Measurements from ENCODE around the gene PIGH. TPM values are rescaled to one million over a fixed set of nuclear protein-coding genes. Genes with fewer than 3 reads are reported as not detected.

Gene PIGH
- total RNA-seq, 1 experiment from 2014 or later, result 19.0 TPM

- H3K36me3 Mint-ChIP-seq (ENCODE audit: insufficient read depth, unreplicated experiment), result peaks cover 7% of the 10 kb centered on the region
- CTCF ChIA-PET, result no interaction called here
- no peak overlapping the region for H3K4me3 Mint-ChIP-seq (ENCODE audit: low read depth, unreplicated experiment)
- no peak overlapping the region for H3K27ac Mint-ChIP-seq (ENCODE audit: unreplicated experiment)
- no peaks in the 10 kb centered on the region for H3K27me3 Mint-ChIP-seq (ENCODE audit: unreplicated experiment)
- no TSS peak for BruUV-seq (replicated peaks)
- intact Hi-C loops (cut with micrococcal nuclease; ENCODE audit: unreplicated experiment), result no loop called here
- H3K4me1 Mint-ChIP-seq (ENCODE audit: low read depth, unreplicated experiment), result no peaks in the 10 kb centered on the region
- no peak for DNase-seq
- no peaks in the 10 kb centered on the region for H3K9me3 Mint-ChIP-seq (ENCODE audit: low read depth, unreplicated experiment)
- TF ChIP-seq, protein P1, sequence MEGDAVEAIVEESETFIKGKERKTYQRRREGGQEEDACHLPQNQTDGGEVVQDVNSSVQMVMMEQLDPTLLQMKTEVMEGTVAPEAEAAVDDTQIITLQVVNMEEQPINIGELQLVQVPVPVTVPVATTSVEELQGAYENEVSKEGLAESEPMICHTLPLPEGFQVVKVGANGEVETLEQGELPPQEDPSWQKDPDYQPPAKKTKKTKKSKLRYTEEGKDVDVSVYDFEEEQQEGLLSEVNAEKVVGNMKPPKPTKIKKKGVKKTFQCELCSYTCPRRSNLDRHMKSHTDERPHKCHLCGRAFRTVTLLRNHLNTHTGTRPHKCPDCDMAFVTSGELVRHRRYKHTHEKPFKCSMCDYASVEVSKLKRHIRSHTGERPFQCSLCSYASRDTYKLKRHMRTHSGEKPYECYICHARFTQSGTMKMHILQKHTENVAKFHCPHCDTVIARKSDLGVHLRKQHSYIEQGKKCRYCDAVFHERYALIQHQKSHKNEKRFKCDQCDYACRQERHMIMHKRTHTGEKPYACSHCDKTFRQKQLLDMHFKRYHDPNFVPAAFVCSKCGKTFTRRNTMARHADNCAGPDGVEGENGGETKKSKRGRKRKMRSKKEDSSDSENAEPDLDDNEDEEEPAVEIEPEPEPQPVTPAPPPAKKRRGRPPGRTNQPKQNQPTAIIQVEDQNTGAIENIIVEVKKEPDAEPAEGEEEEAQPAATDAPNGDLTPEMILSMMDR (IDR thresholded peaks at IDR 0.05; ENCODE audit: unreplicated experiment), result no peak
These were observed 43.6 kb upstream of the PIGH start for GRCh38 chr14:67643713-67644112.

- Mint-ChIP-seq H3K27me3 (ENCODE audit: unreplicated experiment) (no peaks in the 10 kb centered on the region), H3K4me1 (ENCODE audit: low read depth, unreplicated experiment) (no peaks in the 10 kb centered on the region), H3K36me3 (ENCODE audit: insufficient read depth, unreplicated experiment) (peaks cover 7% of the 10 kb centered on the region), H3K27ac (ENCODE audit: unreplicated experiment) (no peak overlapping the region), H3K4me3 (ENCODE audit: low read depth, unreplicated experiment) (no peak overlapping the region), H3K9me3 (ENCODE audit: low read depth, unreplicated experiment) (no peaks in the 10 kb centered on the region)
- intact Hi-C loops (cut with micrococcal nuclease; ENCODE audit: unreplicated experiment), result no loop called here
- TF ChIP-seq, protein P1 (IDR thresholded peaks at IDR 0.05; ENCODE audit: unreplicated experiment), result no peak
- no peak for DNase-seq
- no TSS peak for BruUV-seq (replicated peaks)
- CTCF ChIA-PET, result no interaction called here
These were observed 42.1 kb upstream of the PIGH start for GRCh38 chr14:67641902-67642749.

DNA sequence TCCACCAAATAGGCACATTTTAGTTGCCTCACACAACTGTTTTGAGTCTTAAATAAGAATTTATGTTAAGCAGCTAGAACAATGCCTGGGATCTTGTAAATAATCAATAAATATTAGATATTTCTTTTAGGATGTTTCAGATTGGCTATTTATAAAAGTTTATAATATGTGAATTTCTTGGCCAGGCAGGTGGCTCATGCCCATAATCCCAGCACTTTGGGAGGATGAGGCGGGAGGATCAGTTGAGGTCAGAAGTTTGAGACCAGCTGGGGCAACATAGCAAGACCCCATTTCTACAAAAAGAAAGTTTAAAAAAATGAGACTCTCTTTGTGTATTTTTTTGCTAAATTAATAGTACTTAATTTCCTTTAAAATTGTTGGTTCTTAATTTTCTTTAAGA is 41.4 kb upstream of the PIGH start:
- CTCF ChIA-PET, result no interaction called here
- Mint-ChIP-seq H3K27ac (ENCODE audit: unreplicated experiment) (no peak overlapping the region), H3K9me3 (ENCODE audit: low read depth, unreplicated experiment) (no peaks in the 10 kb centered on the region), H3K27me3 (ENCODE audit: unreplicated experiment) (no peaks in the 10 kb centered on the region), H3K4me3 (ENCODE audit: low read depth, unreplicated experiment) (no peak overlapping the region), H3K36me3 (ENCODE audit: insufficient read depth, unreplicated experiment) (peaks cover 7% of the 10 kb centered on the region), H3K4me1 (ENCODE audit: low read depth, unreplicated experiment) (no peaks in the 10 kb centered on the region)
- TF ChIP-seq, protein P1 (IDR thresholded peaks at IDR 0.05; ENCODE audit: unreplicated experiment), result no peak
- intact Hi-C loops (cut with micrococcal nuclease; ENCODE audit: unreplicated experiment), result no loop called here
- BruUV-seq (replicated peaks), result no TSS peak
- DNase-seq, result no peak

DNA sequence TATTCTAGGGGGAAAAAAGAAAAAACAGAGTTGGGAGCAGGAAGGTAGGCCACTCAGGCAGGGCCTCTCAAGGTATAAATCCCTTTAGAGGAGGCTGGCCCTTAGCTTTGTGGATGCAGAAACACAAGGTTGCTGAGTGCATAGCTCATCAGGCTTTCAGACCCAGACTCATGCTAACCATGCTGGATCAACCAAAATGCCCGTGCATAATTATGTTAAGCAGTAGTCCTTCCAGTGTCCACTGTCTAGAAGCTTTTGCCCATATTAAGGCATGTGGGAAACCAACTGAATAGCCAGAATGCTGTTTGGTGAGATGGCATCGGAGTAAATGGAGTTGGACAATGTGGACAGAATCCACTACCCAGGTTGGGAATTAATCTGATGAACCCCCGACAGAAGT is 38.6 kb upstream of the PIGH start:
- CTCF ChIA-PET, result no interaction called here
- no peaks in the 10 kb centered on the region for H3K4me1 Mint-ChIP-seq (ENCODE audit: low read depth, unreplicated experiment)
- H3K9me3 Mint-ChIP-seq (ENCODE audit: low read depth, unreplicated experiment), result no peaks in the 10 kb centered on the region
- no peak for DNase-seq
- intact Hi-C loops (cut with micrococcal nuclease; ENCODE audit: unreplicated experiment), result no loop called here
- no TSS peak for BruUV-seq (replicated peaks)
- no peak overlapping the region for H3K27ac Mint-ChIP-seq (ENCODE audit: unreplicated experiment)
- H3K36me3 Mint-ChIP-seq (ENCODE audit: insufficient read depth, unreplicated experiment), result no peaks in the 10 kb centered on the region
- TF ChIP-seq, protein P1 (IDR thresholded peaks at IDR 0.05; ENCODE audit: unreplicated experiment), result no peak
- H3K27me3 Mint-ChIP-seq (ENCODE audit: unreplicated experiment), result no peaks in the 10 kb centered on the region
- H3K4me3 Mint-ChIP-seq (ENCODE audit: low read depth, unreplicated experiment), result no peak overlapping the region
